GM20000 (cell line): ENCODE measurements around the gene LAMP5.

Source experiments
- DNase-seq: peaks from one replicate; pipeline ENCODE4 v3.0.0; 2012; ENCODE audit warnings: low spot score
- CTCF ChIP-seq: IDR thresholded peaks from 2 replicates; pipeline ENCODE4 v1.5.1; 2012; ENCODE audit warnings: mild to moderate bottlenecking, control low read depth; ENCODE audit errors: extremely low read depth, missing control alignments

LAMP5 gene

GRCh38 chr20:9480066-9480465 is 34.3 kb upstream of the LAMP5 start:
- no peak for DNase-seq
- TF ChIP-seq CTCF = no peak

- DNase-seq = no peak
- no peak for TF ChIP-seq CTCF
Measured at GRCh38 chr20:9482180-9482579, 32.2 kb upstream of the LAMP5 start.

GRCh38 chr20:9483131-9483530 is 31.3 kb upstream of the LAMP5 start:
- no peak for TF ChIP-seq CTCF
- DNase-seq = no peak

GRCh38 chr20:9485614-9486340 is 28.6 kb upstream of the LAMP5 start:
- TF ChIP-seq CTCF = no peak
- no peak for DNase-seq

- DNase-seq = no peak
- no peak for TF ChIP-seq CTCF
Measured at GRCh38 chr20:9487231-9487630, 27.2 kb upstream of the LAMP5 start.

- TF ChIP-seq CTCF = no peak
- DNase-seq = no peak
Measured at GRCh38 chr20:9488063-9488462, 26.3 kb upstream of the LAMP5 start.

- no peak for TF ChIP-seq CTCF
- no peak for DNase-seq
Measured at GRCh38 chr20:9490161-9490560, 24.2 kb upstream of the LAMP5 start.
